K562 (cell line): ENCODE data around the gene IPO7. TPM values are rescaled to one million over a fixed set of nuclear protein-coding genes. Genes with fewer than 3 reads are reported as not detected.

Experiments used
- BRD9 ChIP-seq: fragments of 450-650 bp; IDR thresholded peaks from 2 replicates; pipeline ENCODE4 v1.6.1; 2018; ENCODE audit warnings: low read depth; ENCODE audit not compliant: partially characterized antibody
- CBX2 ChIP-seq: fragments of 200-600 bp; sonication (generic); IDR thresholded peaks from one replicate; pipeline ENCODE4 v1.6.1; 2012; ENCODE audit warnings: mild to moderate bottlenecking, low read length, inconsistent platforms; ENCODE audit not compliant: insufficient read depth, poor library complexity, severe bottlenecking
- CHCHD3 ChIP-seq: fragments of 250-450 bp; sonication (Bioruptor Pico); IDR thresholded peaks from 2 replicates; pipeline ENCODE4 v2.1.2; 2022; ENCODE audit warnings: mild to moderate bottlenecking
- FUS ChIP-seq: fragments of 200-400 bp; formaldehyde crosslinking; optimal IDR thresholded peaks from 2 replicates; pipeline ENCODE3; 2017; ENCODE audit warnings: low read depth, low read length
- GATAD2B ChIP-seq: fragments of 450-650 bp; IDR thresholded peaks from 2 replicates; pipeline ENCODE4 v1.6.1; 2017; ENCODE audit warnings: mild to moderate bottlenecking, borderline replicate concordance
- KLF6 ChIP-seq: fragments of 250-450 bp; sonication (Bioruptor Pico); IDR thresholded peaks from 2 replicates; pipeline ENCODE4 v1.4.0; 2020; ENCODE audit warnings: mild to moderate bottlenecking, moderate library complexity, borderline replicate concordance
- NFIC ChIP-seq: fragments of 450-650 bp; IDR thresholded peaks from 2 replicates; pipeline ENCODE4 v1.6.1; 2017; ENCODE audit warnings: mild to moderate bottlenecking, inconsistent platforms
- NR2C2 ChIP-seq, 2 experiments: fragments of 200-800 bp in 1 of 2; sonication (Bioruptor generic) in 1 of 2; sonication (generic) in 1 of 2; formaldehyde crosslinking in 1 of 2; IDR thresholded peaks; 2 replicates each; pipeline versions ENCODE4 v1.6.1 to v1.8.0; 2016 to 2022; ENCODE audit warnings: mild to moderate bottlenecking in 1 of 2, missing compliant biosample characterization in 1 of 2, missing genetic modification characterization in 1 of 2, missing genetic modification reagents in 1 of 2
- PRPF4 ChIP-seq: fragments of 200-400 bp; formaldehyde crosslinking; IDR thresholded peaks from one replicate; pipeline ENCODE4 v1.6.1; 2017; ENCODE audit warnings: low read length, low read depth, mild to moderate bottlenecking; ENCODE audit not compliant: insufficient read depth, poor library complexity, severe bottlenecking
- RBM17 ChIP-seq: fragments of 200-400 bp; formaldehyde crosslinking; IDR thresholded peaks from 2 replicates; pipeline ENCODE4 v1.6.1; 2017; ENCODE audit warnings: low read depth, mild to moderate bottlenecking, low read length, borderline replicate concordance
- TBL1XR1 ChIP-seq, 2 experiments: IDR thresholded peaks; 2 replicates each; pipeline ENCODE4 v1.6.1; 2012; ENCODE audit warnings: improper control_type of control experiment in 2 of 2, low read length in 2 of 2, mild to moderate bottlenecking in 1 of 2
- U2AF1 ChIP-seq: fragments of 200-400 bp; formaldehyde crosslinking; optimal IDR thresholded peaks from 2 replicates; pipeline ENCODE3; 2017; ENCODE audit warnings: mild to moderate bottlenecking, low read depth, low read length, moderate library complexity
- ZFPM2 ChIP-seq: fragments of 250-450 bp; sonication (Bioruptor Pico); IDR thresholded peaks from 2 replicates; pipeline ENCODE4 v1.5.1; 2022; ENCODE audit warnings: mild to moderate bottlenecking
- polyA plus RNA-seq, 8 experiments: library from polyadenylated mRNA; depleted of rRNA in 4 of 8; stranded (reverse) in 5 of 8; unstranded in 3 of 8; fragments of >200 nt; fragmentation: Nextera tagmentation in 2 of 8; fragmentation: Illumina TruSeq in 1 of 8; extraction: Ambion mirVana in 2 of 8; extraction: Trizol in 1 of 8; gene quantifications; 2 replicates each; pipeline versions ENCODE4 v1.2.1 to v1.2.3, GENCODE V29; 2011 to 2014; ENCODE audit warnings: inconsistent platforms in 1 of 8, missing spikeins in 1 of 8
- total RNA-seq, 7 experiments: library from RNA; depleted of rRNA in 6 of 7; stranded (reverse); fragments of >200 nt in 6 of 7; fragmentation: Illumina TruSeq in 2 of 7; extraction: Trizol in 2 of 7; gene quantifications; 2 replicates each; pipeline versions ENCODE4 v1.2.1 to v1.2.3, GENCODE V29; 2011 to 2021; ENCODE audit warnings: low replicate concordance in 1 of 7
- TF ChIP-seq, protein P1 (sequence below): fragments of 450-650 bp; IDR thresholded peaks from 2 replicates; pipeline ENCODE4 v1.6.1; 2016; ENCODE audit warnings: low read depth
- TF ChIP-seq, protein P2 (sequence below): fragments of 250-450 bp; sonication (Bioruptor Pico); IDR thresholded peaks from 2 replicates; pipeline ENCODE4 v1.5.0; 2020; ENCODE audit warnings: mild to moderate bottlenecking, borderline replicate concordance

IPO7 gene
- total and polyA plus RNA-seq, 9 of the 15 experiments (the other 6 are each of a cell fraction or from before 2014, with no cell fraction given) = 23.6 to 138 (median 110) TPM

DNA sequence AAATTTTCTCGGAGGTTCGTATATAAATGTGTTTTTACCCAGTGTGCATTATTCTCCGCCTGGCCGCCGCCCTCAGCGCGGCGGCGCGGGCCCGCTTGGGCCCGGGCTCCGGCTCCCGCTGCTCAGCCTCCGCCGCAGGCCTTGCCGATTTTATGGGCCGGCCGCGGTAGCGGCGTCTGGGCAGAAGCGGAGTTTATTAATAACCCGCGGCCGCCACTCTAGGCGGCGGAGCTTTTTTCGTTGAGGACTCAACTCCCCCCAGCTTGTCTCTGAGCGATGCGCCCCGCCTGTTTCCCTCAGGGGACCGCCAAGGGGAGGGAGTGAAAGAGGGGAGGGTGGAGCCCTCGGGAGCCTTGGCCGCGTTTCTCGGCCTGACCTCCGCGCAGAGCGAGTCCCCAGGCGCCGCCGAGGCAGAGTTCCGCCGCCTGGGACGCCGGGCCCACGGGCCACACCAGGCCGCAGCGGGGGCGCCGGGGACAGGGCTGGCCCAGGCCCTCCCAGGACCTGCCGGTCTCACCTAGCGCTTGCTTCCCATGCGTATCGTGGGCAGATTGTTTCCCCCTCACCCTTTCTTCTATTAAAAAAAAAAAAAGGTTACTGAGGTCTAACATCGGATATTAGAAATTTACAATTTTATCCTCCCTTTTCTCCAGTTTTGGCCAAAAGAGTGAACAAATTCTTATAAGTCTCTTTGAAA is 76.8 kb downstream of the IPO7 start (continued):
- TF ChIP-seq, protein P1, sequence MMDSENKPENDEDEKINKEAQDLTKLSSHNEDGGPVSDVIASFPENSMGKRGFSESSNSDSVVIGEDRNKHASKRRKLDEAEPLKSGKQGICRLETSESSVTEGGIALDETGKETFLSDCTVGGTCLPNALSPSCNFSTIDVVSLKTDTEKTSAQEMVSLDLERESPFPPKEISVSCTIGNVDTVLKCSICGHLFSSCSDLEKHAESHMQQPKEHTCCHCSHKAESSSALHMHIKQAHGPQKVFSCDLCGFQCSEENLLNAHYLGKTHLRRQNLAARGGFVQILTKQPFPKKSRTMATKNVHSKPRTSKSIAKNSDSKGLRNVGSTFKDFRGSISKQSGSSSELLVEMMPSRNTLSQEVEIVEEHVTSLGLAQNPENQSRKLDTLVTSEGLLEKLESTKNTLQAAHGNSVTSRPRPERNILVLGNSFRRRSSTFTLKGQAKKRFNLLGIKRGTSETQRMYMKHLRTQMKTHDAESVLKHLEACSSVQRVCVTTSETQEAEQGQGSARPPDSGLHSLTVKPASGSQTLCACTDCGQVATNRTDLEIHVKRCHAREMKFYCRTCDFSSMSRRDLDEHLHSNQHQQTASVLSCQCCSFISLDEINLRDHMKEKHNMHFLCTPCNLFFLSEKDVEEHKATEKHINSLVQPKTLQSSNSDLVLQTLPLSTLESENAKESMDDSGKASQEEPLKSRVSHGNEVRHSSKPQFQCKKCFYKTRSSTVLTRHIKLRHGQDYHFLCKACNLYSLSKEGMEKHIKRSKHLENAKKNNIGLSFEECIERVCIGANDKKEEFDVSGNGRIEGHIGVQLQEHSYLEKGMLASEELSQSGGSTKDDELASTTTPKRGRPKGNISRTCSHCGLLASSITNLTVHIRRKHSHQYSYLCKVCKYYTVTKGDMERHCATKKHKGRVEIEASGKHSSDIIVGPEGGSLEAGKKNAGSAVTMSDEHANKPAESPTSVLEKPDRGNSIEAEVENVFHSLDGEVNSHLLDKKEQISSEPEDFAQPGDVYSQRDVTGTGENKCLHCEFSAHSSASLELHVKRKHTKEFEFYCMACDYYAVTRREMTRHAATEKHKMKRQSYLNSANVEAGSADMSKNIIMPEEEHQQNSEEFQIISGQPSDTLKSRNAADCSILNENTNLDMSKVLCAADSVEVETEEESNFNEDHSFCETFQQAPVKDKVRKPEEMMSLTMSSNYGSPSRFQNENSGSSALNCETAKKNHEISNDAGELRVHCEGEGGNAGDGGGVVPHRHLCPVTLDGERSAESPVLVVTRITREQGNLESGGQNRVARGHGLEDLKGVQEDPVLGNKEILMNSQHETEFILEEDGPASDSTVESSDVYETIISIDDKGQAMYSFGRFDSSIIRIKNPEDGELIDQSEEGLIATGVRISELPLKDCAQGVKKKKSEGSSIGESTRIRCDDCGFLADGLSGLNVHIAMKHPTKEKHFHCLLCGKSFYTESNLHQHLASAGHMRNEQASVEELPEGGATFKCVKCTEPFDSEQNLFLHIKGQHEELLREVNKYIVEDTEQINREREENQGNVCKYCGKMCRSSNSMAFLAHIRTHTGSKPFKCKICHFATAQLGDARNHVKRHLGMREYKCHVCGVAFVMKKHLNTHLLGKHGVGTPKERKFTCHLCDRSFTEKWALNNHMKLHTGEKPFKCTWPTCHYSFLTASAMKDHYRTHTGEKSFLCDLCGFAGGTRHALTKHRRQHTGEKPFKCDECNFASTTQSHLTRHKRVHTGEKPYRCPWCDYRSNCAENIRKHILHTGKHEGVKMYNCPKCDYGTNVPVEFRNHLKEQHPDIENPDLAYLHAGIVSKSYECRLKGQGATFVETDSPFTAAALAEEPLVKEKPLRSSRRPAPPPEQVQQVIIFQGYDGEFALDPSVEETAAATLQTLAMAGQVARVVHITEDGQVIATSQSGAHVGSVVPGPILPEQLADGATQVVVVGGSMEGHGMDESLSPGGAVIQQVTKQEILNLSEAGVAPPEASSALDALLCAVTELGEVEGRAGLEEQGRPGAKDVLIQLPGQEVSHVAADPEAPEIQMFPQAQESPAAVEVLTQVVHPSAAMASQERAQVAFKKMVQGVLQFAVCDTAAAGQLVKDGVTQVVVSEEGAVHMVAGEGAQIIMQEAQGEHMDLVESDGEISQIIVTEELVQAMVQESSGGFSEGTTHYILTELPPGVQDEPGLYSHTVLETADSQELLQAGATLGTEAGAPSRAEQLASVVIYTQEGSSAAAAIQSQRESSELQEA = no peak
- TF ChIP-seq NFIC = peak; percentile 27; the same call in 1 of the 2 replicates
- no peak for TF ChIP-seq ZFPM2 (CRISPR knock-in tag)
- TF ChIP-seq PRPF4 = peak; percentile 94
- peak; percentile 75 for TF ChIP-seq U2AF1
- TF ChIP-seq CHCHD3 (CRISPR knock-in tag) = peak; percentile 87; the same call in 1 of the 2 replicates
- TF ChIP-seq BRD9 = no peak
- no peak for TF ChIP-seq RBM17
- TF ChIP-seq GATAD2B = 0 out of 2 replicates have a peak, but pooled peaks have one; percentile 23
- no peak for TF ChIP-seq NR2C2 (CRISPR knock-in tag; IDR thresholded peaks at IDR 0.05)
- TF ChIP-seq NR2C2 (tag; IDR thresholded peaks at IDR 0.05) = peak; percentile 36; the same call in 1 of the 2 replicates
- TF ChIP-seq FUS = peak; percentile 52
- TF ChIP-seq, protein P2, sequence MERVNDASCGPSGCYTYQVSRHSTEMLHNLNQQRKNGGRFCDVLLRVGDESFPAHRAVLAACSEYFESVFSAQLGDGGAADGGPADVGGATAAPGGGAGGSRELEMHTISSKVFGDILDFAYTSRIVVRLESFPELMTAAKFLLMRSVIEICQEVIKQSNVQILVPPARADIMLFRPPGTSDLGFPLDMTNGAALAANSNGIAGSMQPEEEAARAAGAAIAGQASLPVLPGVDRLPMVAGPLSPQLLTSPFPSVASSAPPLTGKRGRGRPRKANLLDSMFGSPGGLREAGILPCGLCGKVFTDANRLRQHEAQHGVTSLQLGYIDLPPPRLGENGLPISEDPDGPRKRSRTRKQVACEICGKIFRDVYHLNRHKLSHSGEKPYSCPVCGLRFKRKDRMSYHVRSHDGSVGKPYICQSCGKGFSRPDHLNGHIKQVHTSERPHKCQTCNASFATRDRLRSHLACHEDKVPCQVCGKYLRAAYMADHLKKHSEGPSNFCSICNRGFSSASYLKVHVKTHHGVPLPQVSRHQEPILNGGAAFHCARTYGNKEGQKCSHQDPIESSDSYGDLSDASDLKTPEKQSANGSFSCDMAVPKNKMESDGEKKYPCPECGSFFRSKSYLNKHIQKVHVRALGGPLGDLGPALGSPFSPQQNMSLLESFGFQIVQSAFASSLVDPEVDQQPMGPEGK (CRISPR knock-in tag) = no peak
- TF ChIP-seq KLF6 (CRISPR knock-in tag) = peak; percentile 55; the same call in 1 of the 2 replicates
- TF ChIP-seq TBL1XR1 (IDR thresholded peaks at IDR 0.05; ENCODE audit: low read length in 2 of 2) = 0 out of 4 replicates have a peak, but pooled peaks of 1 of the 2 experiments have one; percentile 7
- no peak for TF ChIP-seq CBX2
